ENCODE results near the gene NCOA3. TPM values are rescaled to one million over a fixed set of nuclear protein-coding genes. Genes with fewer than 3 reads are reported as not detected.
A peak's percentile ranks its signal among the peaks of the same experiment; 100 is the strongest.

Gene NCOA3
- total and polyA plus RNA-seq, 12 donors, result 2.6 to 35.6 (median 22.2) TPM

- no peak overlapping the region for H3K4me3 ChIP-seq
- no peaks in the 10 kb centered on the region for H3K27me3 ChIP-seq
- WGBS, 4 donors, result 90 to 97% (median 95%) methylated on average over 6 of the region's 6 CpGs
- H3K4me1 ChIP-seq (replicated peaks in 1 of 2), result peaks cover 13 to 34% of the 10 kb centered on the region in 2 donors
- TF ChIP-seq CTCF (IDR thresholded peaks at IDR 0.05), result no peak
- intact Hi-C loops (cut with DNase I), result loop anchor here in 1 of 2 donors (10.0 kb wide), 1 partner anchor 64 kb away; the partner anchor contains the start of gene NCOA3
- H3K9me3 ChIP-seq (replicated peaks in 1 of 3), result no peaks in the 10 kb centered on the region
- peak overlapping the region in 2 of 5 donors; percentile 34 to 69 for H3K27ac ChIP-seq
- no peak for DNase-seq
- no peaks in the 10 kb centered on the region for H3K36me3 ChIP-seq (replicated peaks in 1 of 2)
Measured at GRCh38 chr20:47568837-47569410, 67.2 kb downstream of the NCOA3 start.

- no peaks in the 10 kb centered on the region for H3K27me3 ChIP-seq
- H3K9me3 ChIP-seq (replicated peaks in 1 of 3), result no peaks in the 10 kb centered on the region
- H3K27ac ChIP-seq, result no peak overlapping the region
- WGBS, 4 donors, result 91 to 98% (median 96%) methylated on average over 2 of the region's 2 CpGs
- no peak for DNase-seq
- TF ChIP-seq CTCF (IDR thresholded peaks at IDR 0.05) (no peak), POLR2A (IDR thresholded peaks at IDR 0.05) (no peak)
- intact Hi-C loops (cut with DNase I), result no loop called here
- H3K4me3 ChIP-seq, result no peak overlapping the region
- H3K36me3 ChIP-seq (replicated peaks in 1 of 2), result no peaks in the 10 kb centered on the region
- H3K4me1 ChIP-seq (replicated peaks in 1 of 2), result peaks cover 31 to 52% of the 10 kb centered on the region in 2 donors
Measured at GRCh38 chr20:47571426-47571825, 69.7 kb downstream of the NCOA3 start.

DNA sequence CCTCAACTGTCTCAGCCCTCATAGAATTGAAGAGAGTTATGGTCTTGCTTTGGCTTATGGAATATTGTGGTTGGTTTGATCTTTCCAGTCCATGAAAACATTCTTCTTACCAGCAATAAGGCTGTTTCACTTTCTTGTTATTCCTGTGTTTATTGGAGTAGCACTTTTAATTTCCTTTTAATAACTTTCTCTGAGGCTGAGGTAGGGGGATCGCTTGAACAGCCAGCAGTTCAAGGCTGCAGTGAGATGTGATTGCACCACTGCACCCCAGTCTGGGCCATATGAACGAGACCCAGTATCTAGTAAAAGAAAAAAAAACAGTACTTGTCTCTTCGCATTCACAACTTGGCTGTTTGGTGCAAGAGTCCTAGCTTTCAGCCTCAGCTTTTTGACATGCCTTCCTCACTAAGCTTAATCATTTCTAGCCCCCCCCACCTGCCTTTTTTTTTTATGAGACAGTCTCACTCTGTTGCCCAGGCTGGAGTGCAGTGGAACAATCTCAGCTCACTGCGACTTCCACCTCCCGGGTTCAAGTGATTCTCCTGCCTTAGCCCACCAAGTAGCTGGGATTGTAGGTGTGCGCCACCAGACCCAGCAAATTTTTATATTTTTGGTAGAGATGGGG, 70.5 kb downstream of the NCOA3 start:
- intact Hi-C loops (cut with DNase I), result no loop called here
- 87 to 92% (median 88%) methylated on average over 6 of the region's 6 CpGs for WGBS, 4 donors
- no peaks in the 10 kb centered on the region for H3K36me3 ChIP-seq (replicated peaks in 1 of 2)
- TF ChIP-seq POLR2A (IDR thresholded peaks at IDR 0.05) (no peak), CTCF (IDR thresholded peaks at IDR 0.05) (no peak)
- H3K4me1 ChIP-seq (replicated peaks in 1 of 2), result peaks cover 39 to 59% of the 10 kb centered on the region in 2 donors
- DNase-seq, result no peak
- H3K27ac ChIP-seq, result no peak overlapping the region
- no peaks in the 10 kb centered on the region for H3K27me3 ChIP-seq
- H3K9me3 ChIP-seq (replicated peaks in 1 of 3), result no peaks in the 10 kb centered on the region
- H3K4me3 ChIP-seq, result no peak overlapping the region

GRCh38 chr20:47573559-47573958, 71.9 kb downstream of the NCOA3 start:
- no peak for DNase-seq
- WGBS, 4 donors, result 39 to 59% (median 53%) methylated on average over 3 of the region's 3 CpGs
- TF ChIP-seq POLR2A (IDR thresholded peaks at IDR 0.05) (no peak), CTCF (IDR thresholded peaks at IDR 0.05) (no peak)
- intact Hi-C loops (cut with DNase I), result no loop called here
- H3K4me3 ChIP-seq, result no peak overlapping the region
- peak overlapping the region in 3 of 5 donors; percentile 15 to 25 (median 18) for H3K27ac ChIP-seq
- no peaks in the 10 kb centered on the region for H3K27me3 ChIP-seq
- peaks cover 34 to 59% of the 10 kb centered on the region in 2 donors for H3K4me1 ChIP-seq (replicated peaks in 1 of 2)
- no peaks in the 10 kb centered on the region for H3K9me3 ChIP-seq (replicated peaks in 1 of 3)
- no peaks in the 10 kb centered on the region for H3K36me3 ChIP-seq (replicated peaks in 1 of 2)

Data from adrenal gland (tissue), 12 donors.